Testis (tissue), 3 donors: ENCODE measurements around the gene ZC3H7A. TPM values are rescaled to one million over a fixed set of nuclear protein-coding genes. Genes with fewer than 3 reads are reported as not detected.

ENCODE experiments used
- DNase-seq: peaks from one replicate; pipeline ENCODE4 v3.0.0-alpha.2; 2019
- H3K27ac ChIP-seq, 2 donors: fragments of 200-600 bp; sonication (generic); one replicate each; pipeline ENCODE4 v1.5.1; 2019
- H3K27me3 ChIP-seq: fragments of 200-600 bp; sonication (generic); one replicate; pipeline ENCODE4 v1.5.1; 2019
- H3K36me3 ChIP-seq: fragments of 200-600 bp; sonication (generic); one replicate; pipeline ENCODE4 v1.5.1; 2017; ENCODE audit warnings: low read depth; ENCODE audit errors: missing control alignments
- H3K4me1 ChIP-seq: fragments of 200-600 bp; sonication (generic); one replicate; pipeline ENCODE4 v1.5.1; 2019
- H3K4me3 ChIP-seq, 2 donors: fragments of 200-600 bp; sonication (generic); one replicate each; pipeline ENCODE4 v1.5.1; 2017 to 2019
- H3K9me3 ChIP-seq: fragments of 200-600 bp; sonication (generic); one replicate; pipeline ENCODE4 v1.5.1; 2017
- POLR2A ChIP-seq: fragments of 450-650 bp; IDR thresholded peaks from one replicate; pipeline ENCODE4 v1.6.1; 2017; ENCODE audit warnings: antibody characterized with exemption, mild to moderate bottlenecking, moderate library complexity
- WGBS, 2 donors: methylation state at CpG; one replicate each; pipeline ENCODE4 v1.1.5; 2018; 5-methylcytosine and 5-hydroxymethylcytosine counted together
- intact Hi-C: fragments of 100-400 bp; cut with DNase I; formaldehyde crosslinking; loops from one replicate; pipeline ENCODE4 v1.15.1; 2023; ENCODE audit warnings: low total_unique reads
- polyA plus RNA-seq: library from polyadenylated mRNA; stranded (reverse); fragments of 350-450 nt; fragmentation: Illumina TruSeq; extraction: RNeasy Lipid Tissue Mini Kit (QIAGEN cat#74804); gene quantifications from one replicate; pipeline ENCODE4 v1.2.3, GENCODE V29; 2014; ENCODE audit warnings: low read depth, low replicate concordance; ENCODE audit not compliant: insufficient read depth
- total RNA-seq, 2 donors: library from RNA; depleted of rRNA; stranded (reverse); fragments of >200 nt; gene quantifications; one replicate each; pipeline ENCODE4 v1.2.3, GENCODE V29; 2016
- TF ChIP-seq, protein P1 (sequence below), 3 experiments: fragments of 450-650 bp in 2 of 3; fragments of 200-600 bp in 1 of 3; sonication (generic) in 1 of 3; IDR thresholded peaks; one replicate each; pipeline ENCODE4 v1.5.1; 2016 to 2019; ENCODE audit warnings: antibody characterized with exemption in 3 of 3, mild to moderate bottlenecking in 2 of 3, moderate library complexity in 1 of 3

ZC3H7A gene
- total and polyA plus RNA-seq, 3 donors from 2014 or later: 24.6 to 48.8 (median 41.4) TPM

- H3K4me1 ChIP-seq: no peaks in the 10 kb centered on the region
- TF ChIP-seq, protein P1, sequence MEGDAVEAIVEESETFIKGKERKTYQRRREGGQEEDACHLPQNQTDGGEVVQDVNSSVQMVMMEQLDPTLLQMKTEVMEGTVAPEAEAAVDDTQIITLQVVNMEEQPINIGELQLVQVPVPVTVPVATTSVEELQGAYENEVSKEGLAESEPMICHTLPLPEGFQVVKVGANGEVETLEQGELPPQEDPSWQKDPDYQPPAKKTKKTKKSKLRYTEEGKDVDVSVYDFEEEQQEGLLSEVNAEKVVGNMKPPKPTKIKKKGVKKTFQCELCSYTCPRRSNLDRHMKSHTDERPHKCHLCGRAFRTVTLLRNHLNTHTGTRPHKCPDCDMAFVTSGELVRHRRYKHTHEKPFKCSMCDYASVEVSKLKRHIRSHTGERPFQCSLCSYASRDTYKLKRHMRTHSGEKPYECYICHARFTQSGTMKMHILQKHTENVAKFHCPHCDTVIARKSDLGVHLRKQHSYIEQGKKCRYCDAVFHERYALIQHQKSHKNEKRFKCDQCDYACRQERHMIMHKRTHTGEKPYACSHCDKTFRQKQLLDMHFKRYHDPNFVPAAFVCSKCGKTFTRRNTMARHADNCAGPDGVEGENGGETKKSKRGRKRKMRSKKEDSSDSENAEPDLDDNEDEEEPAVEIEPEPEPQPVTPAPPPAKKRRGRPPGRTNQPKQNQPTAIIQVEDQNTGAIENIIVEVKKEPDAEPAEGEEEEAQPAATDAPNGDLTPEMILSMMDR (IDR thresholded peaks at IDR 0.05): no peak
- no peak for TF ChIP-seq POLR2A
- intact Hi-C loops: no loop called here
Observed at GRCh38 chr16:11734025-11734652, 62.9 kb downstream of the ZC3H7A start.

GRCh38 chr16:11731222-11731621 lies 65.8 kb downstream of the ZC3H7A start:
- intact Hi-C loops: no loop called here
- no peaks in the 10 kb centered on the region for H3K36me3 ChIP-seq
- no peak overlapping the region for H3K27ac ChIP-seq
- no peaks in the 10 kb centered on the region for H3K27me3 ChIP-seq
- H3K4me3 ChIP-seq: no peak overlapping the region
- H3K9me3 ChIP-seq: no peaks in the 10 kb centered on the region
- TF ChIP-seq, protein P1 (IDR thresholded peaks at IDR 0.05): no peak
- no peak for TF ChIP-seq POLR2A
- 85 to 89% methylated on average over 3 of the region's 3 CpGs for WGBS, 2 donors
- no peak for DNase-seq
- H3K4me1 ChIP-seq: no peaks in the 10 kb centered on the region

More at GRCh38 chr16:11734025-11734652, 62.9 kb downstream of the ZC3H7A start:
- no peaks in the 10 kb centered on the region for H3K9me3 ChIP-seq
- H3K27ac ChIP-seq: no peak overlapping the region
- no peaks in the 10 kb centered on the region for H3K36me3 ChIP-seq
- no peak overlapping the region for H3K4me3 ChIP-seq
- no peaks in the 10 kb centered on the region for H3K27me3 ChIP-seq
- 39 to 51% methylated on average over 3 of the region's 3 CpGs for WGBS, 2 donors
- DNase-seq: no peak

GRCh38 chr16:11729787-11730186 lies 67.3 kb downstream of the ZC3H7A start:
- Histone ChIP-seq H3K27ac (no peak overlapping the region), H3K27me3 (no peaks in the 10 kb centered on the region), H3K4me3 (no peak overlapping the region), H3K9me3 (no peaks in the 10 kb centered on the region), H3K36me3 (no peaks in the 10 kb centered on the region), H3K4me1 (no peaks in the 10 kb centered on the region)
- TF ChIP-seq POLR2A: no peak
- TF ChIP-seq, protein P1 (IDR thresholded peaks at IDR 0.05): no peak
- WGBS, 2 donors: 96 to 99% methylated on average over 3 of the region's 3 CpGs
- intact Hi-C loops: no loop called here
- no peak for DNase-seq

- H3K9me3 ChIP-seq: no peaks in the 10 kb centered on the region
- no peaks in the 10 kb centered on the region for H3K27me3 ChIP-seq
- no peaks in the 10 kb centered on the region for H3K4me1 ChIP-seq
- H3K27ac ChIP-seq: no peak overlapping the region
- no peak overlapping the region for H3K4me3 ChIP-seq
- no peak for DNase-seq
- TF ChIP-seq POLR2A: no peak
- TF ChIP-seq, protein P1 (IDR thresholded peaks at IDR 0.05): no peak
- no peaks in the 10 kb centered on the region for H3K36me3 ChIP-seq
- intact Hi-C loops: no loop called here
- 81% methylated on average over 4 of the region's 4 CpGs for WGBS, 2 donors
Observed at GRCh38 chr16:11727796-11728543, 69.1 kb downstream of the ZC3H7A start.
